ENCODE measurements around the gene DNAAF2. TPM values are rescaled to one million over a fixed set of nuclear protein-coding genes. Genes with fewer than 3 reads are reported as not detected.
A peak's percentile ranks its signal among the peaks of the same experiment; 100 is the strongest.

The DNAAF2 gene
- total RNA-seq, 1 experiment from 2014 or later = 9.9 TPM

GRCh38 chr14:49653508-49653907 lies 18.5 kb upstream of the DNAAF2 start:
- Mint-ChIP-seq H3K27me3 (ENCODE audit: insufficient read depth, unreplicated experiment) (no peaks in the 10 kb centered on the region), H3K36me3 (ENCODE audit: insufficient read depth, unreplicated experiment) (peaks cover 18% of the 10 kb centered on the region), H3K9me3 (ENCODE audit: unreplicated experiment) (no peaks in the 10 kb centered on the region), H3K4me1 (ENCODE audit: insufficient read depth, unreplicated experiment) (no peaks in the 10 kb centered on the region), H3K27ac (ENCODE audit: low read depth, unreplicated experiment) (no peak overlapping the region), H3K4me3 (ENCODE audit: unreplicated experiment) (no peak overlapping the region)
- no TSS peak for BruUV-seq (replicated peaks)
- no peak for TF ChIP-seq CTCF (IDR thresholded peaks at IDR 0.05; ENCODE audit: unreplicated experiment)
- CTCF ChIA-PET = no interaction called here
- no peak for DNase-seq (ENCODE audit: unreplicated experiment)
- intact Hi-C loops (cut with micrococcal nuclease) = no loop called here
- POLR2A ChIA-PET = interaction anchor here (0.6 to 1.2 kb wide), 2 partner anchors 114 to 198 kb away, joined by 4 read pairs; partner anchors contain the start of gene KLHDC2

- H3K9me3 Mint-ChIP-seq (ENCODE audit: unreplicated experiment) = no peaks in the 10 kb centered on the region
- CTCF ChIA-PET = interaction anchor here (0.8 to 1.4 kb wide), 4 partner anchors 8 to 153 kb away, joined by 3 to 4 read pairs (median 3); no protein-coding TSS in a partner anchor
Measured at GRCh38 chr14:49642163-49642562, 7.1 kb upstream of the DNAAF2 start.

GRCh38 chr14:49641697-49642129 lies 6.7 kb upstream of the DNAAF2 start:
- Mint-ChIP-seq H3K27me3 (ENCODE audit: insufficient read depth, unreplicated experiment) (no peaks in the 10 kb centered on the region), H3K4me1 (ENCODE audit: insufficient read depth, unreplicated experiment) (peaks cover 23% of the 10 kb centered on the region), H3K4me3 (ENCODE audit: unreplicated experiment) (no peak overlapping the region), H3K27ac (ENCODE audit: low read depth, unreplicated experiment) (peak overlapping the region; percentile 70), H3K9me3 (ENCODE audit: unreplicated experiment) (no peaks in the 10 kb centered on the region), H3K36me3 (ENCODE audit: insufficient read depth, unreplicated experiment) (peaks cover 50% of the 10 kb centered on the region)
- ChIA-PET CTCF (interaction anchor here (0.8 to 1.4 kb wide), 2 partner anchors 8 to 13 kb away, joined by 3 to 4 read pairs; no protein-coding TSS in a partner anchor), POLR2A (interaction anchor here (0.6 to 1.0 kb wide), 3 partner anchors 9 to 126 kb away, joined by 3 to 5 read pairs (median 3); partner anchors contain the start of genes KLHDC2, MGAT2 and RPL36AL)
- TF ChIP-seq CTCF (IDR thresholded peaks at IDR 0.05; ENCODE audit: unreplicated experiment) = no peak
- DNase-seq (ENCODE audit: unreplicated experiment) = no peak
- BruUV-seq (replicated peaks) = no TSS peak
- intact Hi-C loops (cut with micrococcal nuclease) = no loop called here

More at GRCh38 chr14:49642163-49642562, 7.1 kb upstream of the DNAAF2 start:
- no TSS peak for BruUV-seq (replicated peaks)
- Mint-ChIP-seq H3K27ac (ENCODE audit: low read depth, unreplicated experiment) (peak overlapping the region; percentile 70), H3K36me3 (ENCODE audit: insufficient read depth, unreplicated experiment) (peaks cover 54% of the 10 kb centered on the region), H3K4me1 (ENCODE audit: insufficient read depth, unreplicated experiment) (peaks cover 19% of the 10 kb centered on the region), H3K27me3 (ENCODE audit: insufficient read depth, unreplicated experiment) (no peaks in the 10 kb centered on the region), H3K4me3 (ENCODE audit: unreplicated experiment) (no peak overlapping the region)
- POLR2A ChIA-PET = interaction anchor here (0.9 to 1.0 kb wide), 2 partner anchors 10 to 22 kb away, joined by 3 to 5 read pairs; partner anchors contain the start of genes MGAT2 and RPL36AL
- TF ChIP-seq CTCF (IDR thresholded peaks at IDR 0.05; ENCODE audit: unreplicated experiment) = no peak
- DNase-seq (ENCODE audit: unreplicated experiment) = no peak
- intact Hi-C loops (cut with micrococcal nuclease) = no loop called here

- ChIA-PET POLR2A (interaction anchor here (0.6 to 1.2 kb wide), 3 partner anchors 21 to 126 kb away, joined by 3 read pairs; partner anchors contain the start of genes RPL36AL and RPS29), CTCF (interaction anchor here (0.6 to 1.3 kb wide), 2 partner anchors 19 to 129 kb away, joined by 3 to 4 read pairs; no protein-coding TSS in a partner anchor)
- H3K4me3 Mint-ChIP-seq (ENCODE audit: unreplicated experiment) = no peak overlapping the region
- no peaks in the 10 kb centered on the region for H3K27me3 Mint-ChIP-seq (ENCODE audit: insufficient read depth, unreplicated experiment)
- no peaks in the 10 kb centered on the region for H3K9me3 Mint-ChIP-seq (ENCODE audit: unreplicated experiment)
- no peak for DNase-seq (ENCODE audit: unreplicated experiment)
- intact Hi-C loops (cut with micrococcal nuclease) = no loop called here
- H3K4me1 Mint-ChIP-seq (ENCODE audit: insufficient read depth, unreplicated experiment) = peaks cover 27% of the 10 kb centered on the region
- H3K36me3 Mint-ChIP-seq (ENCODE audit: insufficient read depth, unreplicated experiment) = peaks cover 46% of the 10 kb centered on the region
- no peak overlapping the region for H3K27ac Mint-ChIP-seq (ENCODE audit: low read depth, unreplicated experiment)
- TF ChIP-seq CTCF (IDR thresholded peaks at IDR 0.05; ENCODE audit: unreplicated experiment) = no peak
- no TSS peak for BruUV-seq (replicated peaks)
Measured at GRCh38 chr14:49640540-49641417, 5.7 kb upstream of the DNAAF2 start.
